IMR-90 (cell line): Measurements from ENCODE around the gene RPAIN.

Source experiments
- NFE2L2 ChIP-seq: fragments of 150-350 bp; IDR thresholded peaks from 2 replicates; pipeline ENCODE4 v1.6.1; 2016; ENCODE audit warnings: low read depth, mild to moderate bottlenecking, low read length
- POLR2A ChIP-seq: IDR thresholded peaks from 2 replicates; pipeline ENCODE4 v1.6.1; 2012; ENCODE audit warnings: mild to moderate bottlenecking, low read depth, low read length

DNA sequence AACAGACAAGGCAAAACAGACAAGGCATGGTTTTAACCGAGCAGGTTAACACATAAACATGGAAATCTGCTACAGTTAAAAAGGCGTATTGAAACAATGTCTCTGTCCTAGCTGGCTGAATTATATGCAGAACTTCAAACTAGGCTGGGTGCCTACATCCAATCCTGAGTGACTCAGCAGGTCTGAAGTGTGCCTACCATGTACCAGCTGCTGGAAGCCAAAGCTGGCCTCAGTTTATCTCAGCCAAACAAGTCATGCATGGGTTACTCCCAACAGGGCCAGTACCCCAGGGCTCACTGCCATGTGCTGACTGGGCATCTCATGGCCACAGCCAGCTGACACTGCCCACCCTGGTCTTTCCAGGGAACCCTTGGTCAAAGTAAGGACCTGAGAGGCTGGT, 15.0 kb downstream of the RPAIN start:
- TF ChIP-seq NFE2L2: no peak
- no peak for TF ChIP-seq POLR2A
